DMS153 (cell line): Measurements from ENCODE around the gene IL27RA.

Experiments used
- DNase-seq: peaks from one replicate; lab custom pipeline; 2025; lab: John Stamatoyannopoulos, UW

The IL27RA gene

DNA sequence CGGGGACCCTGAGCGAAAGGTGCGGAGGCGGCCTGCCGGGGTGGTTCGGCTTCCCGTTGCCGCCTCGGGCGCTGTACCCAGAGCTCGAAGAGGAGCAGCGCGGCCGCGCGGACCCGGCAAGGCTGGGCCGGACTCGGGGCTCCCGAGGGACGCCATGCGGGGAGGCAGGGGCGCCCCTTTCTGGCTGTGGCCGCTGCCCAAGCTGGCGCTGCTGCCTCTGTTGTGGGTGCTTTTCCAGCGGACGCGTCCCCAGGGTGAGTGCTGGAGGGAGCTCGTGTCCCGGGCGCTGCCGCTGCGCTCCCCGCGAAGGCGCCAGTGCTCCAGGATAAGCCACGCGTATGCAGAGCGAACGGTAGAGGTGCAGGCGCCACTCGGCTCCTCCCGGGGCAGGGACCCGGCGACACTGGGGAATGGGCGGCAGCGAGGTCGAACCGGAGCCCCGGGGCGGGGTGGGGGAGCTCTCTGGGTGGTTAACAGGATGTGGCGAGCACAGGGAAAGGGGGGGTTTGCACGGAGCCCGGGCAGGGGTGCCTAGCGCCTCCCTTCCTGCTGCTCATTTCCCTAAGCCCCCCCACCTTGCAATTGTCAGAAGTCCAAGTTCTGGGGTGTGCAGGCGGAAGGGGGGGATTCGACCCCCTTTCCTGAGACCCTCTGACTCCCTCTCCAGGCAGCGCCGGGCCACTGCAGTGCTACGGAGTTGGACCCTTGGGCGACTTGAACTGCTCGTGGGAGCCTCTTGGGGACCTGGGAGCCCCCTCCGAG is at the start of gene IL27RA:
Gene IL27RA (plus strand): TSS at position 44 of the 762 bp plus-strand sequence. CDS start 111 bp downstream, at position 155.
- no peak for DNase-seq

DNA sequence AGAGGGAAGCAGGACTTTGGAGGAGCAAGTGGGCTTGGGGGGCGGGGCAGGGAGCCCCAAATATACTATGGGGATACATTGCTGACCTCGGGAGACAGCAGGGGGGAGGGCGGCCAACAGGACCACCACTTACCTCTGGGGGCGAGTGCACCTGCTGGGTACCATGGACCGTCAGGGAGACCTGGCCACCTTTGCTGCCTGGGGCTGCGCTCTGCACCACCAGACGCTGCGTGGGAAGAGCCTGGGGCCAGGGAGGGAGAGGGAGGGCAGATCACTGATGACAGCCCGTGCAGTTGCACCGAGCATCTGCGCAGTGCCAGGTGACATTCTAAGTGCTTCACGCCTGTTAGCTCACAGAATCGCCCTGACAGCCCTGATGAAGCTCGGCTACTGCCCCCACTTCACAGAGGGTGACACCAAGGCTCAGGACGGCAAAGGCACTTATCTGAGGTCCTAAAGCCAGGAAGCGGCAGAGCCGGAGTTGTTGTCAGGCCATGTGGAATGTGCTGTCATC is 49.5 kb upstream of the IL27RA start:
- DNase-seq, result no peak

DNA sequence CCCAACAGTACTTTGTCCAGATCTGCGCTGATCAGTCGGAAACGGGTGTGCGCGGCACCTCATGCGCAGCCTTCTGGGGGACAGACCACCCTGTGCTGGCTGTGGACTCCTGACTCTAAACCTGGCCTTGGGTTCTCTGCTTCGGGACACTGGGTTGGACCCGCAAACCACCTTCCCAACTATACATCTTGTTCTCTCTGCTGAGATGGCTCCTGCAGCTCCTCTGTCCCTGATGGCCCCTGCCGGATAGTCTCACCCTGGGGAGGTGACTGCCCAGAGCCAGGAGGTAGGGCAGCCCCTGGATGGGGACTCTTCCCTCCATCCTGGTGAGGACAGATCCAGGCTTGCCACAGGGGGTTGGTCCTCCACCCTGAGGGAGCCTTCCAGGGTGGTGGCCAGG is 48.8 kb upstream of the IL27RA start:
- DNase-seq, result no peak

DNA sequence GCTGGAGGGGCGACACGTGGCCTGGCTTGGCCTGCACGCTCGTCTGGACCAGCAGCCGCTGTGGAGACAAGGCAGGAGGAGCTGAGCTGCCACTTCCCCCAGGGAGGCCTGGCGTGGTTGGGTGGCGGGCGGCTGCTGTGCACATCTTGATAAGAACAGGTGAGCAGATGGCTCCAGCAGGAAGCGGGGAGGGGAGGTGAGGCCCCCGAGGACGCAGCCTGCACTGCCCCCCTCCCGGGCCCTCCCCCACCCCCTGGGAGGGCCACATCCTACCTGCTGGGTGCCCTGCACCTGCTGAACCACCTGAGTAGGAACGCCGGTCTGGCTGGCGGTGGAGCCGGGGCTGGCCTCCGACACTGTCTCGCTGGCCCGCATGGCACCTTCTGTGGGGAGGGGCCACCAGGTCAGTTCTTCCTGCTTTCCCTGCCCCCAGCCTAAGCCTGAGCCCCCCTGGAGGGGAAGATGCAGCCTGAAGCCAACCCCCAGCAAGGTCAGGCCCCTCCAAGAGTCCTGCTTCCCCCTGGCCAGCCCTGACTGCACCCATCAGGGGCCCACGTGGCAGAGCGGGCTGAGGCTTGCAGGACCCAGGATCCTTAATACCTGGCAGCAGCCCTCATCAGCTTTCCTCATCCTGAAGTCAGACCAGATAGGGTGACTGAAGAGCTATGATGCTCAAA is 48.2 kb upstream of the IL27RA start:
- peak; percentile 82 for DNase-seq

DNA sequence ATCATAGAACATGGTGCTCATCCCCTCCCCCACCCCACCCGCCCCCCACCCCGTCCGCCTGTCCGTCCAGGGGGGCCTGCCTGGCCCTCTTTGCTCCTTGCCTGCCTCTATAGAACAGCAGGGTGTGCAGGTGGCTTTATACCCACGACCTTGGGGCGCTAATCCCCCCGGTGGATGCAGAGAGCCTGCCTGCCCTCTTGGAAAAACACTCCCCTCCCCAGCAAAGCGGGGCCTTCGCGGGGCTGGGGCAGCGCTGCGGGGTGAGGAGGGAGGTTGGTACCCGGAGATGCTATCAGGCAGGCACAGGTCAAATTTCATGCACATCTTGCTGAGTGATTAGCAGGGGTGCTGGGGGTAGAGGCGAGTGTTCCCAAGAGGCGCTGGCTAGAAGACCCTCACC is 47.4 kb upstream of the IL27RA start:
- no peak for DNase-seq

DNA sequence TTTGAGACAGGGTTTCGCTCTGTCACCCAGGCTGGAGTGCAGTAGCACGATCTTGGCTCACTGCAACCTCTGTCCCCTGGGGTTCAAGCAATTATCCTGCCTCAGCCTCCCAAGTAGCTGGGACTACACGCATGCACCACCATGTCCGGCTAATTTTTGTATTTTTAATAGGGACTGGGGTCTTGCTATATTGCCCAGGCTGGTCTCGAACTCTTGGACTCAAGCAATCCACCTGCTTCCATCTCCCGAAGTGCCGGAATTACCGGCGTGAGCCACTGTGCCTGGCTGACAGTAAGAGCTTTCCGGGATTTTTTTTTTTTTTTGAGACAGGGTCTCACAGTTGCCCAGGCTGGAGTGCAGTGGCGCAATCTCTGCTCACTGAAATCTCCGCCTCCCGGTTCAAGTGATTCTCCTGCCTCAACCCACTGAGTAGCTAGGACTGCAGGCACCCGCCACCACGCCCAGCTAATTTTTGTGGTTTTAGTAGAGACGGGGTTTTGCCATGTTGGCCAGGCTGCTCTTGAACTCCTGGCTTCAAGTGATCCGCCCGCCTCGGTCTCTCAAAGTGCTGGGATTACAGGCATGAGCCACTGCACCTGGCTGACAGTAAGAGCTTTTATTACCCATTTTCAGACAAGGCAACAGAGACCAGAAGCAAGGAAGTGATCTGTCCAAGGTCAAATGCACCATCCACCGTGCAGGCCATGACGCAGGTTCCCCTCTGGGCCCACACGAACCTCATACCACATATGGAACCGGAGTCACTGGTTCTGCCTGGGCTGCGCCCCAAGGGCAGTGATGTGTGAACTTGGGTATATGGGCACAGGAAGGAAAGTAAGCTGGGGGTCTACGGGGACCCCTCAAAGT is 46.5 kb upstream of the IL27RA start:
- peak; percentile 29 for DNase-seq

DNA sequence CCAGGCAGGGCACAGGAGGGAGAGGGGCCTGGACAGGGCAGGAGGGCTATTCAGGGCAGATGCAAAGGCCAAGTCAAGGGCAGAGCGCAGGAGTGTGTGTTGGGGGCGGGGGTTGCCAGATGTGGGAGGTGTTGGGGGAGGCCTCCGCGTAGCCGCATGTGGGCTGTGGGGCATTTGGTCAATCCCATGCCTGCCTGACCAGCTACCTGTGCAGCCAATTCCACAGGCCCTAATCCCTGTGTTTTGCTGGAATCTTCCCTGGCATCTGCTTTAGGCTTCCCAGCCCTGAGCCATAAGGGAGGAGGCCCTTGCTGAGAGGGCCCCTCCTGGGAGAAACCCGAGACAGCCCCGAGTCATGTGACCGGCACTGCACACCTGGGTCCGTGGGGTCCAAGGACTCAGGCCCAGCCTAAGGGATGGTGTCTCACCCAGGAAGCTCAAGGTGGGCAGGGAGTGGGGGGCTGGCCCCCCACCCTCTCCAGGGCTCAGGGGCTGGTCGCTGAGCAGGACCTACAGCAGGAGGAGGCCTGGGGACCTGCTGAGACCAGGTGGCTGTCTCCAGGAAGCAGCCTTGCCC is 45.7 kb upstream of the IL27RA start:
- DNase-seq, result peak; percentile 21

DNA sequence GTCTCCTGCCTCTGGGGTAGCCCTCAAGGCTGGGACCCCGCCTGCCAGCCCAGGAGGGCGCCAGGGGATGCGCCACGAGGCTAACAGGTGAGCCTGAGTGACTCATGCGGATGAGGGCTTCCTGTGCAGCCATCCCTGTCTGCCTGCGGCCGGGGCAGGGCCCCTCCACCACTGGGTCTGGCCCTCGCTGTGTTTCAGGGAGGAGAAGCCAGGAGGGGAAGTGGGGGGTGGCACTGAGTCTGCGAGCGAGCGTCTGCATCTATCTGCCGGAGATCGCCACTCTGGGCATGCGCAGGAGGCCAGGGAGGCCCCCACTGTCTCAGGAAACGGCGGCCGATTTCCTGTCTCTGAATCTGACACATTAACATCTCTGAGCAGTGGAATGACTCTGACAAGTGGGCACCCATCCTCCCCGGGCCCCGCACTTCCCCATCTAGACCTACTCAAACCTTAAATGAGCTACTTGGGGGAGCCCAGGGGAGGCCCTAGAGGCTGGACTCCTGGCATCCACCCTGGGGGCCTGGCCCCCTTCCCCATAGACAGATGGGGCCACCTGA is 45.1 kb upstream of the IL27RA start:
- DNase-seq, result peak; percentile 83

DNA sequence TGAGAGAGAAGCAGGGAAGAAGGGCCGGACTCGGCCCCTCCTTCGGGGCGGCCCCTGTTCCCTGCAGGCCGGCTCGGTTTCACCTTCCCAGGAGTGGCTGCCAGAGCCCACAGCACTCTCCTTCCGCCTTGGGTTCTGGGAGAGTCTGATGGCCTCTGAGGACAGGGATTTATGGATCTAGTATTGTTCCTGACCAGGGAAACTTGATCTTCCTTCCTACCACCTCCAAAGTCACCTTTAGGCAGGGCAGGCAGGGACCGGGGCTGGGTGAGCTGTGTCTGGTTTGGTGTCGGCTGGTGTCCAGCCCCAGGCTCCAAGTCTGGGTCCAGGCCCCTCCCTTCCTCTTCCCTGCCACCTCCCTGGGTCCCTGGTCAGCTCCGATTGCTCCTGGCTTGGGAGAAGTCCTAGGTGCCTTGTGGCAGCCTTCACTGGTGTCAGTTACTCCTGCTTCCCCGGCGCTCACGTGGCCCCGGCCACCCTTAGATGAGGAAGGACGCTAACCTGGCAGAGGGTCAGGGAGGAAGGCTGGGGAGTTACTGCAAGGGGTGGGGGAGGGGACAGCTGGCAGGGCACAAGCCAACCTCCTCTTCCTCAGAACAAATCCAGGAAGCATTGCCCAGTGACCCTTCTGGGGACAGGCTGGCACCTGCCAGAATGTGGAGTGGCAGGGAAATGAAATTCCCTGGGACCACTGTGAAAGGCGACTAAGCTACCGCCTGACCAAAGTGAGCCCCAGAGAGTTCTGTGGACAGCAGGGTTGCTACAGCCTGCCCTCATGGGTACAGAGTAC is 44.3 kb upstream of the IL27RA start:
- no peak for DNase-seq

DNA sequence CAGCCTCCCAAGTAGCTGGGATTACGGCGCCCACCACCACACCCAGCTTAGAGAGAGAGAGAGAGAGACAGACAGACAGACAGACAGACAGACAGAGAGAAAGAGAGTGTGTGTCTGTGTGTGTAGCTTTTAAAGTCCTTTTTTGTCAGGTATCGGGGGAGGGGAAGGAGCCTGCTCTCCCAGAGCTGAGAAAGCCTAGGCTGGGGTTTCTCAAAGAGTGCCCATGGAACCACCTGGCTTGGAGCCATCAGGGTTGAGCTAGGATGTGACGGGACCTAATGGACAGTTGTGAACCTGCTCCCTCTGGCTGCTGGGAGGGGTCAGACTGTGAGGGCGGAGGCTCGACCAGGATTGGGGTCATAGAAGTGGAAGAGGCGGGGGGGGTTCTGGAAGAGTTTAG is 42.1 kb upstream of the IL27RA start:
- no peak for DNase-seq

DNA sequence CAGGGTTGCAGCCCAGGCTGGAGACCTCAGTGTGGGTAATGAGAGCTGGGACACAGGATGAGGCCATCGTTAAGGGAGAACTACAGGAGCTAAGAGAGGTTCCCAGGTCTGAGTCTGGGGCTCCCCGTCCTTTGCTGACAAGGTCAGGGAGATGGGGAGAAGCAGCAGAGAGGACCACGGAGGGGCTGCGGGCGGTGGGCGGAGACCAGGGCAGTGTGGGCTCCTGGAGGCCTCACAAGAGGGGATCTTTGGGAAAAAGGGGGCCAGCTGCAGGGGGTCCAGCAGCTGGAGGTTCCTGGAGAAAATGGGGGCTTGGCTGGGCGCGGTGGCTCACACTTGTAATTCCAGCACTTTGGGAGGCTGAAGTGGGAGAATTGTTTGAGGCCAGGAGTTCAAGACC is 41.5 kb upstream of the IL27RA start:
- DNase-seq, result no peak

DNA sequence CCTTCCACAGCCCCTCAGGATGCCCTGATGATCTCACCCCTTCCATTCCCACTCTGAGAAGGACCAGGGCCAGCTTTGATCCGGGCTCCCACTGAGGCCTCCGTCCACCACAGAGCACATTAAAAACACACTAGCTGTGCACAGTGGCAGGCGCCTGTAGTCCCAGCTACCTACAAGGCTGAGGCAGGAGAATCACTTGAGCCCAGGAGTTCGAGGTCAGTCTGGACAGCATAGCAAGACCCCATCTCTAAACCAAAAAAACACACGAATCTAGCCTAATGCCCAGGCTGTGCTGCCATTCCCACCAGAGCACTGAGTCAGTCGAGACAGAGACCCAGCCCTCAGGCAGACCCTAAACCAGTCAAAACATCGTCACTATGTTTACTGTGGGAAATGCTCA is 39.5 kb upstream of the IL27RA start:
- DNase-seq, result no peak

DNA sequence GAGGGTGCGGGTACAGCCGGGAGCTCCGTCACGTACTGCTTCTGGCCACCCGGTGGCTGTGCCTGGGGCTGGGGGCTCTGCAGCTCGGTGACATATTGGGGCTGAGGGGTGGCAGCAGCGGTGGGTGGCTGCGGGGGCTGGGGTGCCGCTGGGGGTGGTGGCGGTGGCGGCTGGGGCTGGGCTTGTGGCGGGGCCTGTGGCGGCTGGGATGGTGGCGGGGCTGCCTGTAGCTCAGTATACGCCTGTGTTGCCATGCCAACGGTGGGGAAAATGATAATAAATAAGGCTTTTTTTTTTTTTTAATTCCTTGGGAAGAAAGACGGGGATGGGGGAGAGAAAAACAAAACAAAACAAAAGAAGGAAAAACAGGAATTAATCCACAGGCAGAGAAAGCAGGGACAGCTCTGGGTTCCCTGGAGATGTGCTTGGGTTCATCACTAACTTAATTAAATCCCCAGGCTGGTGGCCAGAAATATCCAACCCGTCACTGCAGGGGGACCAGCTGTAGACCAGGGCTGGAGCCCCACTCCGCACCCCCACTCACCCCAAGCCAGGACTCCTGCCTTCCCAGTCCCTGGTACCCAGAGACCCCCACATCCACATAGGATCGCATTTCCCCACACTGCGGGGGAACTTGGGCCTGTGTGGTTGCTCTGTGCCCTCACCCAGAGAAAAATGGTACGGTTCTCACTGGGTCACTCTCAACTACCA is 37.8 kb upstream of the IL27RA start:
- DNase-seq, result no peak

DNA sequence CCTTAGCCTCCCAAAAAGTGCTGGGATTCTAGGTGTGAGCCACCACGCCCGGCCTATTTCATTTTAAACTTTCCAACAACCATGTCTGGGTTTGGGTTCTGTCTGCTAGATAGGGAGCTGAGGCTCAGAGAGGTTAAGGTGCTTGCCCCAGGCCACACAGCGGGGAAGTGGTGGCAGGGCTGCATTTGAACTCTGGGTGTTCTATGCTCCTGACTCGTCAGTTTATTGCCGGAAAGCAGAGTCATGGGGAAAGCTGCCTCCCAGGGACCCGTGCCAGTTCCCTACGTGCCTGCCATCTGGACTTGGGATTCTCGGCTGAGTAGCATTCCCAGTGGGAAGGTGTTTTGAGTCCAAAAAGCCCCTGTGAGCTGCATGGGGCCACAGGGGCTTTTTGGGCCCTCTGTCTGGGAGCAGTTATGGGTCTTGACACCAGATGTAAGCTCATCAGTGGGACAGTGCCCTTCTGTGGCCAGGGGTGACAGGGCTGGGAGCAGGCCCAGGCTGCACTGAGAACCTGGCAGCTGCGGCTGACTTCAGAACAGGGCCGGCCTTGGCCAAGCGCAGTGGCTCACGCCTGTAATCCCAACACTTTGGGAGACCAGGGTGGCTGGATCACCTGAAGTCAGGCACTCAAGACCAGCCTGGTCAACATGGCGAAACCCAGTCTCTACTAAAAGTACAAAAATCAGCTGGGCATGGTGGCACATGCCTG is 36.4 kb upstream of the IL27RA start:
- no peak for DNase-seq

DNA sequence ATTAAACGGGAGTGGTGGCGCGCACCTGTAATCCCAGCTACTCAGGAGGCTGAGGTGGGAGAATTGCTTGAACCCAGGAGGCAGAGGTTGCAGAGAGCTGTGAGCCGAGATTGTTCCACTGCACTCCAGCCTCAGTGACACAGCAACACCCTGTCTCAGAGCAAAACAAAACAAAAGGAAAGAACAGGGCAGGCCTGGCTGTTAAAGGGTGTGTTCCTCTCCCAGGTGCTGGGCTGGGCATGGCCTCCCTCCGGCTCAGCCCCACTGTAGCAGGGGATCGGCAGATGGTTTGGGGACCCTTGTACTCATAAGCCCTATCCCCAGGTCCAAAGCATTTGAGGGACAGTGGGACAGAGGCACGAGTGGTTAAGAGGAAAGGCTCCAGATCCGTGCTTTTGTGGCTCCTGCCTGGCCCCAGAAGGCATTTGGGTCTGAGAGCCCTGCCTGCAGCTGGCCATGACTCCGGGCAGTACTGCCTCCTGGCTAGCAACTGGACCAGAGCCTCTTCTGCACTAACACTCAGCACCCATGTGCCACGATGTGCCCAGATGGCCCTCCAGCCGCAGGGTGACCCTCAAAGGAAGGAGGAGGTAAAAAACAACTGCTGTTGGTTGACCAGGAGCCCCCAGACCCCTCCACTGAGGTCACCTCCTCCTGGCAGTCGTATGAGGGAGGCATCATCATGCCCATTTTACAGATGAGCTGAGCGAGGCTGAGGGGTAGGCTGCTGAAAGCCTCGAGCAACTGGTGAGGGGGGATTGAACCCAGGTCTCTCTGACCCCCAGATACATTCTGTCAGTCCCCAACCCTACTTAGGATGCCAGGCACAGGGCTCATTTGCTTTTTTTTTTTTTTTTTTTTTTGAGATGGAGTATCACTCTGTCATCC is 35.4 kb upstream of the IL27RA start:
- no peak for DNase-seq

DNA sequence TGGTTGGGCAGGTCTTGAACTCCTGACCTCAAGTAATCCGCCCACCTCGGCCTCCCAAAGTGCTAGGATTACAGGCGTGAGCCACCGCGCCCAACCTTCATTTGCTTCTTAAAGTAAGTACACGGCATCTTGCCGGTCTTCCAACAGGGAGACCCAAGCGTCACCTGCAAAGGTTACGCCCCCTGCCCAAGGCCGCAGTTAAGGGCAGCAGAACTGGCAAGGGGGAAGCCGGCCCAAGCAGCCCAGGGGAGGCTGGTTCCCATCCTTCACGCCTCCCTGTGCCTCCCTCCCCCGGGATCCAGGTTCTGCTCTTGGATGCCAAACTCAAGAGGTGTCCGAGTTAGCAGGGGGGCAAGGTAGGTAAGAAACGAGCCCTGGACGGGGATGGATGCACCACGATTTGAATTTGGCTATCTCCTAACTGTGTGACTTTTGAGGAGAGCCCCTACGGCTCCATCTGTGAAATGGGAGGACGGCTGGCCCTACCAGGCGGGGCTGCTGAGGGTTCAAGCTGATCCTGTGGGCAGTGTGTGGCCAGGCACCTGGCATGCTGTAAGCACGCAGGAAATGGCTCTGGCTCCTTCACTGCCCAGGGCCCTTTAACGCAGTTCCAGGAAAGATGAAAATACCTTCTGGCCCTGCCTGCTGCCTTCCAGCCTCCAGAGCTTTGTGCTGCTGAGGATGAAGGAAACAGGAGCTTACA is 34.5 kb upstream of the IL27RA start:
- no peak for DNase-seq

DNA sequence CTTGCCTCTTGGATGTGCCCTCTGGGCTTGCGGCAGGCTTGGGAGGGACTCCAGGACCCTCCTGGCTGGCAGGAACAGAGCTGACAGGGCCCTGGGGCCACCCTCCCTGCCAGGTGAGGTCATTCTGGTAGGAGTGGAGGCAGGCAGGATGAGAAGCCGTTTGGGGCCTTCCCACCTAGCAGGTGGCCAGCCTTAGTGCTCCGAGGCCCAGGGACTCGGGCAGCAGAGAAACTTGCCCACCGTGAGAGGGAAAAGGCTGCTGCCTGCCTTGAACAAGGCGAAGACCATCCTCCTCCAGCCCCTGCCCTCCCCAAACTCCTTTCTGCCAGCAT is 34.0 kb upstream of the IL27RA start:
- DNase-seq, result no peak

DNA sequence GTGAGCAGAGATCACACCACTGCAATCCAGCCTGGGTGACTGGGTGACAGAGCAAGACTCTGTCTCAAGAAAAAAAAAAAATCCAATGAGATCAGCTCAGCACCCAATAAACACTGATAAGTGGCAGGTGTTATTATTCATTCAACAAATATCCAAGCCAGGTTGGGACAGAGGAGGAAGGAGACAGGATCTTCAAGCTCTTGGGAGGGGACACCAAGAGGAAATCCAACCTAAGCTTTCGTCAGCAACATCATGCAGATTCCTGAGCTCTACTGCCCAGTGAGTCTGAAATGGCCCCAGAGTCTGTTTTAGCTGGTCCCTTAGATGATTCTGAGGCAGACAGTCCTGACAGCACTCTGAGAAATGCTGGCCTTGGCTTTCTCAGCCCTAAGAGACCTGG is 33.1 kb upstream of the IL27RA start:
- no peak for DNase-seq
